HepG2 (cell line): Measurements from ENCODE around the gene UBAC2. TPM values are rescaled to one million over a fixed set of nuclear protein-coding genes. Genes with fewer than 3 reads are reported as not detected.

Experiments
- ATAC-seq: fragments of 200-7000 bp; cut with Tn5 transposase; 3 replicates; pipeline ENCODE4 v1.9.1; 2020; ENCODE audit warnings: mild to moderate bottlenecking, moderate library complexity
- BruUV-seq: library from RNA; stranded (reverse); fragments of 400-500 nt; replicated peaks from 2 replicates; lab custom pipeline; 2021; lab: Mats Ljungman, UMichigan
- CTCF ChIA-PET: fragments of 300-600 bp; formaldehyde crosslinking; extraction: SDS; loops from one replicate; lab custom pipeline; 2021; ENCODE audit warnings: low total read pairs, inconsistent platforms, low intra/inter-chr PET ratio; lab: Yijun Ruan, JAX
- POLR2A ChIA-PET: fragments of 350-600 bp; sonication (Branson Sonifier 250); formaldehyde crosslinking; loops from one replicate; lab custom pipeline; 2020; ENCODE audit warnings: antibody characterized with exemption, inconsistent platforms; lab: Yijun Ruan, JAX
- DNase-seq: peaks from one replicate; pipeline ENCODE4 v3.0.0-alpha.2; 2015; ENCODE audit warnings: low spot score
- FAIRE-seq: peaks from 3 replicates; lab custom pipeline; 2011; peaks lifted over from hg19 to GRCh38; lab: Jason Lieb, UNC
- H2AFZ ChIP-seq: one replicate; pipeline ENCODE4 v1.6.1; 2011; ENCODE audit warnings: low read length, inconsistent platforms
- H3K27ac ChIP-seq: fragments of 300-600 bp; 3 replicates; pipeline ENCODE4 v1.8.0; 2011; ENCODE audit warnings: mixed run types, mild to moderate bottlenecking, mixed read lengths, low read length, inconsistent platforms; ENCODE audit not compliant: insufficient read depth; ENCODE audit errors: extremely low read length
- H3K27me3 ChIP-seq, 2 experiments: fragments of 200-600 bp in 1 of 2; 2 replicates in 1 of 2; 3 replicates in 1 of 2; pipeline versions ENCODE4 v1.6.0 to v1.8.0; 2011; ENCODE audit warnings: low read length in 2 of 2, mild to moderate bottlenecking in 2 of 2, moderate library complexity in 2 of 2, inconsistent platforms in 1 of 2; ENCODE audit not compliant: insufficient read depth in 2 of 2, control insufficient read depth in 1 of 2
- H3K36me3 ChIP-seq, 2 experiments: fragments of 200-600 bp in 1 of 2; replicated peaks in 1 of 2; 2 replicates in 1 of 2; 3 replicates in 1 of 2; pipeline versions ENCODE4 v1.5.1 to v1.8.0; 2011; ENCODE audit warnings: low read length in 2 of 2, inconsistent platforms in 1 of 2; ENCODE audit not compliant: insufficient read depth in 2 of 2, control insufficient read depth in 1 of 2
- H3K4me1 ChIP-seq: 2 replicates; pipeline ENCODE4 v1.5.1; 2012; ENCODE audit warnings: low read length, inconsistent platforms; ENCODE audit not compliant: insufficient read depth
- H3K4me2 ChIP-seq: 2 replicates; pipeline ENCODE4 v1.6.0; 2011; ENCODE audit warnings: low read depth, low read length, inconsistent platforms
- H3K4me3 ChIP-seq, 3 experiments: fragments of 200-600 bp in 1 of 3; sonication (generic), shearing (Covaris generic) in 1 of 3; replicated peaks in 1 of 3; 2 replicates each; pipeline ENCODE4 v1.5.1; 2011 to 2016; ENCODE audit warnings: low read length in 3 of 3, inconsistent platforms in 2 of 3, low read depth in 2 of 3, mild to moderate bottlenecking in 2 of 3, control low read depth in 1 of 3, mixed read lengths in 1 of 3; ENCODE audit not compliant: insufficient read depth in 1 of 3
- H3K79me2 ChIP-seq: one replicate; pipeline ENCODE4 v1.6.1; 2011; ENCODE audit warnings: low read length, inconsistent platforms; ENCODE audit not compliant: insufficient read depth
- H3K9ac ChIP-seq: 2 replicates; pipeline ENCODE4 v1.6.0; 2011; ENCODE audit warnings: mild to moderate bottlenecking, low read depth, low read length, inconsistent platforms; ENCODE audit not compliant: insufficient read depth
- H3K9me3 ChIP-seq: 2 replicates; pipeline ENCODE4 v1.5.1; 2012; ENCODE audit warnings: mild to moderate bottlenecking, low read length
- H4K20me1 ChIP-seq: 2 replicates; pipeline ENCODE4 v1.6.0; 2011; ENCODE audit warnings: inconsistent platforms, mild to moderate bottlenecking, low read length, moderate library complexity; ENCODE audit not compliant: insufficient read depth
- ATF3 ChIP-seq: sonication (generic); formaldehyde crosslinking; IDR thresholded peaks from 2 replicates; pipeline ENCODE4 v1.4.0; 2020; ENCODE audit warnings: missing genetic modification reagents
- HOXA5 ChIP-seq: sonication (generic); formaldehyde crosslinking; IDR thresholded peaks from 2 replicates; pipeline ENCODE4 v1.4.0; 2020; ENCODE audit warnings: missing genetic modification reagents
- ZNF17 ChIP-seq: sonication (generic); formaldehyde crosslinking; IDR thresholded peaks from 2 replicates; pipeline ENCODE4 v1.5.0; 2020; ENCODE audit warnings: mild to moderate bottlenecking, missing genetic modification reagents
- ZNF773 ChIP-seq: sonication (generic); formaldehyde crosslinking; IDR thresholded peaks from 2 replicates; pipeline ENCODE4 v1.4.0; 2020; ENCODE audit warnings: missing genetic modification reagents, borderline replicate concordance
- ZNF775 ChIP-seq: sonication (generic); formaldehyde crosslinking; IDR thresholded peaks from 2 replicates; pipeline ENCODE4 v1.4.0; 2020; ENCODE audit warnings: missing genetic modification reagents, mild to moderate bottlenecking, moderate library complexity, borderline replicate concordance
- ZSCAN25 ChIP-seq: sonication (generic); formaldehyde crosslinking; IDR thresholded peaks from 2 replicates; pipeline ENCODE4 v1.8.0; 2022; ENCODE audit warnings: mild to moderate bottlenecking, missing genetic modification reagents
- WGBS: methylation state at CpG from one replicate; pipeline ENCODE4 v1.1.6; 2017; ENCODE audit warnings: low lambda C conversion rate; 5-methylcytosine and 5-hydroxymethylcytosine counted together
- in situ Hi-C: cut with HindIII; loops from 2 replicates; pipeline ENCODE4 v1.10.0; 2017; ENCODE audit warnings: low pct_unique_long_range_greater_than_20kb; ENCODE audit not compliant: extremely low pct_ligation_motif_present
- intact Hi-C: fragments of 100-400 bp; cut with micrococcal nuclease; formaldehyde crosslinking; loops from one replicate; pipeline ENCODE4 v1.10.0; 2022; ENCODE audit not compliant: unreplicated experiment
- polyA plus RNA-seq, 8 experiments: library from polyadenylated mRNA; depleted of rRNA in 3 of 8; stranded (reverse) in 7 of 8; unstranded in 1 of 8; fragments of >200 nt; fragmentation: Illumina TruSeq in 4 of 8; extraction: Trizol in 4 of 8; gene quantifications; 2 replicates each; pipeline versions ENCODE4 v1.2.1 to v1.2.3, GENCODE V29; 2011 to 2016; ENCODE audit warnings: low read depth in 4 of 8, missing spikeins in 1 of 8, mixed read lengths in 1 of 8; ENCODE audit not compliant: insufficient read depth in 1 of 8
- total RNA-seq, 5 experiments: library from RNA; depleted of rRNA; stranded (reverse); fragments of >200 nt; fragmentation: Illumina TruSeq; extraction: Trizol; gene quantifications; 2 replicates each; pipeline ENCODE4 v1.2.3, GENCODE V29; 2016; ENCODE audit warnings: low read depth in 1 of 5
- TF ChIP-seq, protein P1 (sequence below): sonication (generic); formaldehyde crosslinking; IDR thresholded peaks from 2 replicates; pipeline ENCODE4 v1.4.0; 2020; ENCODE audit warnings: mild to moderate bottlenecking, missing genetic modification reagents

Gene UBAC2
- total and polyA plus RNA-seq, 2 of the 13 experiments (the other 11 are each of a cell fraction or from before 2014, with no cell fraction given), result 61.3 to 80.8 TPM

DNA sequence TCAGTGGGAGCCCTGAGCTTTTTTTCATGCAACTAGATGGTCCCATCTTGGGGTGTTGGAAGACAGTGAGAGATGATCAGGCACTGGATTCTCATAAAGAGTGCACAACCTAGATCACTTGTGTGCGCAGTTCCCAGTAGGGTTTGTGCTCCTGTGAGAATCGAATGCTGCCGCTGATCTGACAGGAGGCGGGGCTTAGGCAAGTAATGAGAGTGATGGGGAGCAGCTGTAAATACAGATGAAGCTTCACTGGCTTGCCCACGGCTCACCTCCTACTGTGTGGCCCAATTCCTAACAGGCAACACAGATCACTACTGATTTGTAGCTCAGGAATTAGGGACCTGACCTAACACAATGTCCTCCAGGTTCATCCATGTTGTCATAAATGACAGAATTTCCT lies 43.6 kb upstream of the UBAC2 start:
- 44% methylated on average over 5 of the region's 5 CpGs for WGBS
- Histone ChIP-seq H3K9ac (no peak overlapping the region), H4K20me1 (no peaks in the 10 kb centered on the region), H3K27me3 (no peaks in the 10 kb centered on the region), H2AFZ (no peak overlapping the region), H3K27ac (no peak overlapping the region), H3K36me3 (no peaks in the 10 kb centered on the region), H3K4me1 (no peaks in the 10 kb centered on the region), H3K4me2 (no peak overlapping the region), H3K9me3 (no peaks in the 10 kb centered on the region), H3K79me2 (no peaks in the 10 kb centered on the region), H3K4me3 (no peak overlapping the region)
- in situ Hi-C loops, result no loop called here
- BruUV-seq, result no TSS peak
- ChIA-PET POLR2A (no interaction called here), CTCF (no interaction called here)
- TF ChIP-seq, protein P1, sequence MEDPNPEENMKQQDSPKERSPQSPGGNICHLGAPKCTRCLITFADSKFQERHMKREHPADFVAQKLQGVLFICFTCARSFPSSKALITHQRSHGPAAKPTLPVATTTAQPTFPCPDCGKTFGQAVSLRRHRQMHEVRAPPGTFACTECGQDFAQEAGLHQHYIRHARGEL, result no peak
- intact Hi-C loops, result no loop called here
- ATAC-seq (no peak), DNase-seq (no peak), FAIRE-seq (no peak)

DNA sequence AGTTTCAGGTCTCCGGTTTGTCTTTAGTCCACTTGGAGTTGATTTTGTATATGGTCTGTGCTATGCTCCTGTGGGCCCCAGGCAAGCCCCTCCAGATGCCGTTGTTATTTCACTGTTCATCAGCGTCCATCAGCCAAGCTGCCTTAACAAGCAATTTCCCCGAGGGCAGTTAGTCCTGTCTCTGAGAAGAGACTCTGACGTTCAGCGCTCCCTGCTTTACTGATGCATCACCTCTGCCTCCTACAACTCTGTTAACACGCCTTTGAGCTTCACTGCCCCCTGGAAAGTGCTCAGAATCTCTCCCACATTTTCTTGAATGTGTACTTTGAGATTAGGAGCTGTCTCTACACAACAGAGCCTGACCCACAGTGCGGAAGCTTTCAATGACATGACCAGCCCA lies 41.8 kb upstream of the UBAC2 start:
- 30% methylated on average over 8 of the region's 8 CpGs for WGBS
- Histone ChIP-seq H4K20me1 (no peaks in the 10 kb centered on the region), H3K9me3 (no peaks in the 10 kb centered on the region), H3K36me3 (no peaks in the 10 kb centered on the region), H3K4me3 (no peak overlapping the region), H3K9ac (no peak overlapping the region), H3K4me2 (no peak overlapping the region), H3K27ac (no peak overlapping the region), H2AFZ (no peak overlapping the region), H3K4me1 (no peaks in the 10 kb centered on the region), H3K79me2 (no peaks in the 10 kb centered on the region), H3K27me3 (no peaks in the 10 kb centered on the region)
- BruUV-seq, result no TSS peak
- in situ Hi-C loops (no loop called here), intact Hi-C loops (no loop called here)
- no peak for ATAC-seq
- POLR2A ChIA-PET, result no interaction called here
- TF ChIP-seq ZNF17 (CRISPR knock-in tag) (no peak), ZSCAN25 (CRISPR knock-in tag) (no peak), ZNF773 (CRISPR knock-in tag) (no peak), ZNF775 (CRISPR knock-in tag) (no peak), HOXA5 (CRISPR knock-in tag) (no peak), ATF3 (CRISPR knock-in tag) (no peak)
- CTCF ChIA-PET, result no interaction called here
- no peak for DNase-seq
- no peak for FAIRE-seq
